HepG2 (cell line): Measurements from ENCODE around the gene WNT3A. TPM values are rescaled to one million over a fixed set of nuclear protein-coding genes. Genes with fewer than 3 reads are reported as not detected.

ENCODE experiments used
- ARHGAP35 ChIP-seq: sonication (generic); formaldehyde crosslinking; IDR thresholded peaks from 2 replicates; pipeline ENCODE4 v1.9.0; 2022; ENCODE audit warnings: mild to moderate bottlenecking, inconsistent platforms, moderate library complexity, missing genetic modification reagents, borderline replicate concordance
- ARNT2 ChIP-seq: sonication (generic); formaldehyde crosslinking; IDR thresholded peaks from 2 replicates; pipeline ENCODE4 v1.8.0; 2022; ENCODE audit warnings: mild to moderate bottlenecking, low read depth, missing genetic modification reagents, moderate library complexity
- CENPBD1 ChIP-seq: sonication (generic); formaldehyde crosslinking; IDR thresholded peaks from 2 replicates; pipeline ENCODE4 v1.8.0; 2022; ENCODE audit warnings: missing genetic modification reagents, low read depth, mild to moderate bottlenecking, borderline replicate concordance
- GTF3A ChIP-seq: sonication (generic); formaldehyde crosslinking; conservative IDR thresholded peaks from 2 replicates; pipeline ENCODE4 v1.4.0; 2020; ENCODE audit warnings: mild to moderate bottlenecking, missing genetic modification reagents
- HNRNPL ChIP-seq: fragments of 200-400 bp; formaldehyde crosslinking; IDR thresholded peaks from 2 replicates; pipeline ENCODE4 v1.6.1; 2017; ENCODE audit warnings: mild to moderate bottlenecking, low read depth, low read length
- MLX ChIP-seq: IDR thresholded peaks from 2 replicates; pipeline ENCODE4 v1.6.1; 2016
- NR3C1 ChIP-seq: sonication (generic); formaldehyde crosslinking; IDR thresholded peaks from 2 replicates; pipeline ENCODE4 v1.4.0; 2020; ENCODE audit warnings: missing genetic modification reagents
- PAXIP1 ChIP-seq: sonication (generic); formaldehyde crosslinking; conservative IDR thresholded peaks from 2 replicates; pipeline ENCODE4 v1.4.0; 2020; ENCODE audit warnings: mild to moderate bottlenecking, missing genetic modification reagents, moderate library complexity
- RAD51 ChIP-seq: fragments of 450-650 bp; IDR thresholded peaks from 2 replicates; pipeline ENCODE4 v1.6.1; 2016; ENCODE audit warnings: borderline replicate concordance
- SMAD9 ChIP-seq: sonication (generic); formaldehyde crosslinking; IDR thresholded peaks from 2 replicates; pipeline ENCODE4 v1.5.1; 2020; ENCODE audit warnings: mild to moderate bottlenecking, missing genetic modification reagents
- STAT5B ChIP-seq: sonication (generic); formaldehyde crosslinking; IDR thresholded peaks from 2 replicates; pipeline ENCODE4 v1.4.0; 2020; ENCODE audit warnings: missing genetic modification reagents
- ZFX ChIP-seq: sonication (generic); formaldehyde crosslinking; IDR thresholded peaks from 2 replicates; pipeline ENCODE4 v1.4.0; 2020; ENCODE audit warnings: mild to moderate bottlenecking, low read depth, missing genetic modification reagents, moderate library complexity
- ZNF136 ChIP-seq: sonication (generic); formaldehyde crosslinking; IDR thresholded peaks from 2 replicates; pipeline ENCODE4 v1.8.1; 2022; ENCODE audit warnings: low read depth, mild to moderate bottlenecking, moderate library complexity, missing genetic modification reagents
- ZNF614 ChIP-seq: IDR thresholded peaks from 2 replicates; pipeline ENCODE4 v1.6.1; 2018; ENCODE audit warnings: missing biosample characterization, missing genetic modification reagents, inconsistent platforms, borderline replicate concordance
- ZNF646 ChIP-seq: sonication (generic); formaldehyde crosslinking; IDR thresholded peaks from 2 replicates; pipeline ENCODE4 v1.9.0; 2021; ENCODE audit warnings: mild to moderate bottlenecking, missing genetic modification reagents
- ZNF674 ChIP-seq: sonication (generic); formaldehyde crosslinking; IDR thresholded peaks from 2 replicates; pipeline ENCODE4 v1.5.0; 2020; ENCODE audit warnings: low read depth, mild to moderate bottlenecking, missing genetic modification reagents
- polyA plus RNA-seq, 8 experiments: library from polyadenylated mRNA; depleted of rRNA in 3 of 8; stranded (reverse) in 7 of 8; unstranded in 1 of 8; fragments of >200 nt; fragmentation: Illumina TruSeq in 4 of 8; extraction: Trizol in 4 of 8; gene quantifications; 2 replicates each; pipeline versions ENCODE4 v1.2.1 to v1.2.3, GENCODE V29; 2011 to 2016; ENCODE audit warnings: low read depth in 4 of 8, missing spikeins in 1 of 8, mixed read lengths in 1 of 8; ENCODE audit not compliant: insufficient read depth in 1 of 8
- total RNA-seq, 5 experiments: library from RNA; depleted of rRNA; stranded (reverse); fragments of >200 nt; fragmentation: Illumina TruSeq; extraction: Trizol; gene quantifications; 2 replicates each; pipeline ENCODE4 v1.2.3, GENCODE V29; 2016; ENCODE audit warnings: low read depth in 1 of 5

The WNT3A gene
- total and polyA plus RNA-seq, 2 of the 13 experiments (the other 11 are each of a cell fraction or from before 2014, with no cell fraction given): not detected

- TF ChIP-seq SMAD9: no peak
- TF ChIP-seq ZFX: peak; percentile 98
- TF ChIP-seq HNRNPL: no peak
- no peak for TF ChIP-seq CENPBD1 (CRISPR knock-in tag)
- 0 out of 2 replicates have a peak, but pooled peaks have one; percentile 41 for TF ChIP-seq ZNF136 (CRISPR knock-in tag)
- peak; percentile 53; the same call in 1 of the 2 replicates for TF ChIP-seq MLX (CRISPR knock-in tag)
- TF ChIP-seq ZNF646 (CRISPR knock-in tag): no peak
- TF ChIP-seq ARNT2 (CRISPR knock-in tag): peak; percentile 96
- TF ChIP-seq ZNF674 (CRISPR knock-in tag): no peak
- TF ChIP-seq ZNF614 (CRISPR knock-in tag): peak; percentile 17; the same call in 1 of the 2 replicates
- no peak for TF ChIP-seq STAT5B
- no peak for TF ChIP-seq RAD51
- TF ChIP-seq NR3C1 (CRISPR knock-in tag): no peak
- TF ChIP-seq PAXIP1 (CRISPR knock-in tag): peak; percentile 39; the same call in 1 of the 2 replicates
- no peak for TF ChIP-seq GTF3A (CRISPR knock-in tag)
- TF ChIP-seq ARHGAP35 (CRISPR knock-in tag): peak; percentile 93
Observed at GRCh38 chr1:228102791-228103620, 96.2 kb downstream of the WNT3A start, which contains the start of gene C1orf35 (continued).
